Measurements from ENCODE around the gene SCN11A. TPM values are rescaled to one million over a fixed set of nuclear protein-coding genes. Genes with fewer than 3 reads are reported as not detected.

SCN11A gene
- polyA plus RNA-seq, 1 donor from 2014 or later = 2.2 TPM

DNA sequence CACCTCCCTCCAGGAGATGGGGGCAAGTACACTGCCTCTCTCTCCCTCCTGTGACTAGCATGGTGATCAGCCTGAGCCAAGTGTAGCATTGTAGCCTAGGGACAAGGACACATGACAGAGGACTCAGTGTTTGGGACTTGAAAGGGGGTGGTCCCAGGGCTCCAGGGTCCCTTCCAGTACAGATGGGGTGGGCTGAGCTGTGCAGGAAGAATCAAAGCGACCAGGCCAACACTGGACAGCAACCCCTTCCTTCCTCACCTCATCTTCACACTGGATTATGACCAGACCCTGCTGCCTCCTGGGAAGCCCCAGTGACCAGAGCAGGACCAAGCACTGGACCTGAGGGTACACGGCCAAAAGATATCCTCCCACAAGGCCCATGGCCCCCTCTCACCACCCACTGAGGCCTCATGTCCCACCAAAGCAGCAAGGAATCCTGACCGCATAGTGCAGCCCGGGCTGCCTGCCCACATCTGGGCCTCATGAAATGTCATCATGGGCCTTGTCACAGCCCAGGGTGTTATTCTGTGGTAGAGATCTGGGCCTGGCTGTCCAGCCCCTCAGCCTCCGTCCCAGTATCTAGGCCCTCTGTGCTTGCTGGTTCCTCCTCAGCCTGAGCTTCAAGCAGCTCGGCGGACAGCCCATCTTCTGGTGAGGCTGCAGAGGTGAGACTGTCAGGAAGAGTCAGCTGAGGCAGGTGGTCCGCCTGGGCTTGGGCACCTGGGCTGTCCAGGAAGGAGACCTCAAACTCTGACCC, 46.1 kb upstream of the SCN11A start:
- no peaks in the 10 kb centered on the region for H3K79me2 ChIP-seq (replicated peaks; ENCODE audit: insufficient read depth, low read length)
- no peak overlapping the region for H2AFZ ChIP-seq (ENCODE audit: low read depth, low read length)
- H3K27ac ChIP-seq (ENCODE audit: low read length) = no peak overlapping the region
- H3K9me3 ChIP-seq (ENCODE audit: low read length) = no peaks in the 10 kb centered on the region
- TF ChIP-seq SMC3 (conservative IDR thresholded peaks at IDR 0.05; ENCODE audit: poor library complexity) (no peak), POLR2AphosphoS5 (IDR thresholded peaks at IDR 0.05) (no peak), MXI1 (conservative IDR thresholded peaks at IDR 0.05; ENCODE audit: poor library complexity, severe bottlenecking) (no peak), TAF1 (IDR thresholded peaks at IDR 0.05; ENCODE audit: low read depth) (no peak), EZH2 (IDR thresholded peaks at IDR 0.05; ENCODE audit: borderline replicate concordance, insufficient read depth, low read length, poor library complexity, severe bottlenecking) (no peak)
- peaks cover 25% of the 10 kb centered on the region for H3K36me3 ChIP-seq (ENCODE audit: insufficient read depth, low read length)
- no peaks in the 10 kb centered on the region for H3K9me2 ChIP-seq (ENCODE audit: insufficient read depth, low read length)
- H3F3A ChIP-seq (ENCODE audit: insufficient read depth, low read length, poor library complexity, severe bottlenecking) = no peaks in the 10 kb centered on the region
- no peaks in the 10 kb centered on the region for H4K20me1 ChIP-seq (ENCODE audit: insufficient read depth)
- no peak overlapping the region for H3K9ac ChIP-seq (ENCODE audit: low read length)
- no peaks in the 10 kb centered on the region for H3K27me3 ChIP-seq (ENCODE audit: insufficient read depth, low read depth, low read length)
- H3K4me3 ChIP-seq (ENCODE audit: low read length) = no peak overlapping the region
- no peak overlapping the region for H3K4me2 ChIP-seq (ENCODE audit: low read length)

DNA sequence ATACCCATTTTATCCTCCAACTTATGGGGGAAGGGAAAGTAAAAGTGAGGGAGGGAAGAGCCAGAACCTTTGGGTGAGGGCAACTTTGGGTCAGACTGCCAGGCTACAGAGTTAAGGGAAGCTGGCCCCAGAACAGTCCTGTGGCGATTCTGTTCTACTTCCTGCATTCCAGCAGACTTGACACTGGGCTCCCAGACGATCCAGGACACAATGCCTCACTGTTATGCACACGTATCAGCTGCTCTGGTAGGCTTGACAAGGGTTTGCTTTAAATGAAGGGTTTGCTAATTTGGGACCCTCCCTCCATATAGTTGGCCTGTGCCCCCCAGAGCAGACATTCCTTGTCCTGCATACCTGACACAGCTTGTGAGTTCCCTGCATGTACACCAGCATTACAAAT, 45.0 kb upstream of the SCN11A start:
- Histone ChIP-seq H3K36me3 (ENCODE audit: insufficient read depth, low read length) (peaks cover 31% of the 10 kb centered on the region), H3K4me2 (ENCODE audit: low read length) (no peak overlapping the region), H2AFZ (ENCODE audit: low read depth, low read length) (no peak overlapping the region), H3K9ac (ENCODE audit: low read length) (no peak overlapping the region), H3K4me3 (ENCODE audit: low read length) (no peak overlapping the region), H3F3A (ENCODE audit: insufficient read depth, low read length, poor library complexity, severe bottlenecking) (no peaks in the 10 kb centered on the region), H3K79me2 (replicated peaks; ENCODE audit: insufficient read depth, low read length) (no peaks in the 10 kb centered on the region), H3K9me3 (ENCODE audit: low read length) (no peaks in the 10 kb centered on the region), H4K20me1 (ENCODE audit: insufficient read depth) (no peaks in the 10 kb centered on the region), H3K27me3 (ENCODE audit: insufficient read depth, low read depth, low read length) (no peaks in the 10 kb centered on the region), H3K27ac (ENCODE audit: low read length) (no peak overlapping the region), H3K9me2 (ENCODE audit: insufficient read depth, low read length) (no peaks in the 10 kb centered on the region)
- TF ChIP-seq, protein P1, sequence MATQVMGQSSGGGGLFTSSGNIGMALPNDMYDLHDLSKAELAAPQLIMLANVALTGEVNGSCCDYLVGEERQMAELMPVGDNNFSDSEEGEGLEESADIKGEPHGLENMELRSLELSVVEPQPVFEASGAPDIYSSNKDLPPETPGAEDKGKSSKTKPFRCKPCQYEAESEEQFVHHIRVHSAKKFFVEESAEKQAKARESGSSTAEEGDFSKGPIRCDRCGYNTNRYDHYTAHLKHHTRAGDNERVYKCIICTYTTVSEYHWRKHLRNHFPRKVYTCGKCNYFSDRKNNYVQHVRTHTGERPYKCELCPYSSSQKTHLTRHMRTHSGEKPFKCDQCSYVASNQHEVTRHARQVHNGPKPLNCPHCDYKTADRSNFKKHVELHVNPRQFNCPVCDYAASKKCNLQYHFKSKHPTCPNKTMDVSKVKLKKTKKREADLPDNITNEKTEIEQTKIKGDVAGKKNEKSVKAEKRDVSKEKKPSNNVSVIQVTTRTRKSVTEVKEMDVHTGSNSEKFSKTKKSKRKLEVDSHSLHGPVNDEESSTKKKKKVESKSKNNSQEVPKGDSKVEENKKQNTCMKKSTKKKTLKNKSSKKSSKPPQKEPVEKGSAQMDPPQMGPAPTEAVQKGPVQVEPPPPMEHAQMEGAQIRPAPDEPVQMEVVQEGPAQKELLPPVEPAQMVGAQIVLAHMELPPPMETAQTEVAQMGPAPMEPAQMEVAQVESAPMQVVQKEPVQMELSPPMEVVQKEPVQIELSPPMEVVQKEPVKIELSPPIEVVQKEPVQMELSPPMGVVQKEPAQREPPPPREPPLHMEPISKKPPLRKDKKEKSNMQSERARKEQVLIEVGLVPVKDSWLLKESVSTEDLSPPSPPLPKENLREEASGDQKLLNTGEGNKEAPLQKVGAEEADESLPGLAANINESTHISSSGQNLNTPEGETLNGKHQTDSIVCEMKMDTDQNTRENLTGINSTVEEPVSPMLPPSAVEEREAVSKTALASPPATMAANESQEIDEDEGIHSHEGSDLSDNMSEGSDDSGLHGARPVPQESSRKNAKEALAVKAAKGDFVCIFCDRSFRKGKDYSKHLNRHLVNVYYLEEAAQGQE (IDR thresholded peaks at IDR 0.05; ENCODE audit: borderline replicate concordance) = no peak
- TF ChIP-seq POLR2AphosphoS5 (IDR thresholded peaks at IDR 0.05) (no peak), EZH2 (IDR thresholded peaks at IDR 0.05; ENCODE audit: borderline replicate concordance, insufficient read depth, low read length, poor library complexity, severe bottlenecking) (no peak), EP300 (conservative IDR thresholded peaks at IDR 0.05; ENCODE audit: poor library complexity, severe bottlenecking) (no peak), RAD21 (conservative IDR thresholded peaks at IDR 0.05) (no peak), SMC3 (conservative IDR thresholded peaks at IDR 0.05; ENCODE audit: poor library complexity) (no peak), TAF1 (IDR thresholded peaks at IDR 0.05; ENCODE audit: low read depth) (no peak), MXI1 (conservative IDR thresholded peaks at IDR 0.05; ENCODE audit: poor library complexity, severe bottlenecking) (no peak)
- TF ChIP-seq, protein P2, sequence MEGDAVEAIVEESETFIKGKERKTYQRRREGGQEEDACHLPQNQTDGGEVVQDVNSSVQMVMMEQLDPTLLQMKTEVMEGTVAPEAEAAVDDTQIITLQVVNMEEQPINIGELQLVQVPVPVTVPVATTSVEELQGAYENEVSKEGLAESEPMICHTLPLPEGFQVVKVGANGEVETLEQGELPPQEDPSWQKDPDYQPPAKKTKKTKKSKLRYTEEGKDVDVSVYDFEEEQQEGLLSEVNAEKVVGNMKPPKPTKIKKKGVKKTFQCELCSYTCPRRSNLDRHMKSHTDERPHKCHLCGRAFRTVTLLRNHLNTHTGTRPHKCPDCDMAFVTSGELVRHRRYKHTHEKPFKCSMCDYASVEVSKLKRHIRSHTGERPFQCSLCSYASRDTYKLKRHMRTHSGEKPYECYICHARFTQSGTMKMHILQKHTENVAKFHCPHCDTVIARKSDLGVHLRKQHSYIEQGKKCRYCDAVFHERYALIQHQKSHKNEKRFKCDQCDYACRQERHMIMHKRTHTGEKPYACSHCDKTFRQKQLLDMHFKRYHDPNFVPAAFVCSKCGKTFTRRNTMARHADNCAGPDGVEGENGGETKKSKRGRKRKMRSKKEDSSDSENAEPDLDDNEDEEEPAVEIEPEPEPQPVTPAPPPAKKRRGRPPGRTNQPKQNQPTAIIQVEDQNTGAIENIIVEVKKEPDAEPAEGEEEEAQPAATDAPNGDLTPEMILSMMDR (IDR thresholded peaks at IDR 0.05; ENCODE audit: poor library complexity, severe bottlenecking) = no peak

Measured in neural cell (in vitro differentiated cells).